ENCODE results near the gene E2F1.

Gene E2F1

DNA sequence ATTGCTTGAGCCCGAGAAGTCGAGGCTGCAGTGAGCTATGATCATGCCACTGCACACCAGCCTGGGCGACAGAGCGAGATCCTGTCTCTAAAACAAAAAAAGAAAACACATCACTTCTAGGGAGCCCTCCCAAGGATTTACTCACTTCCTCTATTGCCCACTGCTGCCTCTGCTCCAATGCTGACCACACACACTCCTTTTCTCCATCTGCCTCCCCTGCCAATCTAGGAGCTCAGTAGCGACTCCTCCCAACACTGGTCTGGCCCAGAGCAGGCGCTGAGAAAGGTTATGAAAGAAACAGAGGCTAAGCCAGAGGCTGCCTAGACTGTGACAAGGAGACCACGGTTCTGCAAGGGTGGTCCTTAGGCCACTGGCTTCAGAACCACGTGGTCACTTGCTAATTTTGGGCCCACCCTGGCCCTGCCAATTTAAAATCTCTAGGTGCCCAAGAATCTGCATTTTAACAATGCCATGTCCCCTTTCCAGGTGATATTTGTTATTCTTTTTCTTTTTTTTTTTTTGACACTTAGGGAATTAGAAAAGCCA, 1.3 kb upstream of the E2F1 start:
- DNase-seq: no peak

GRCh38 chr20:33686984-33687366, 790 bp upstream of the E2F1 start:
- no peak for DNase-seq

GRCh38 chr20:33685328-33686099, 671 bp downstream of the E2F1 start:
- DNase-seq: peak; percentile 38

GRCh38 chr20:33684533-33685327, 1.5 kb downstream of the E2F1 start:
- no peak for DNase-seq

- no peak for DNase-seq
These were observed 4.3 kb downstream of the E2F1 start for GRCh38 chr20:33681728-33682353.

DNA sequence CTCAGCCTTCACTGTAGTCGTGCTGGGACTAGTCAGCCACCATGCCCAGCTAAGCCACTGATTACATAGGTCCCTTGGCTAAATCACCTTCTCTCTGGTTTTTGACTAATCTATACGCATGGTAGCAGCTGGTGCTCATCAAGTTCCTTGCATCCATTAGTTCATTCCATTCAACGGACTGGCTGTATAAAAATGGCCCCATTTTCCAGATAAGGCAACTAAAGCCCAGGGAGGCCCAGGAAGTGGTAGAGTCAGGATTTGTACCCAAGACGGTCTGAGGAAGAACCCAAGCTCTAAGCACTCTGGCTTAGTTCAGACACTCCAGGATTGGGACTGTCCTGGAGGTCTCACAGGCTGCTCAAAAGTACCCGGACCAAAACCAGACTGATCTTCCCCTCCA, 4.9 kb downstream of the E2F1 start:
- no peak for DNase-seq

GRCh38 chr20:33680686-33681085, 5.5 kb downstream of the E2F1 start:
- no peak for DNase-seq

GRCh38 chr20:33679758-33680485, 6.3 kb downstream of the E2F1 start:
- peak; percentile 68 for DNase-seq

DNA sequence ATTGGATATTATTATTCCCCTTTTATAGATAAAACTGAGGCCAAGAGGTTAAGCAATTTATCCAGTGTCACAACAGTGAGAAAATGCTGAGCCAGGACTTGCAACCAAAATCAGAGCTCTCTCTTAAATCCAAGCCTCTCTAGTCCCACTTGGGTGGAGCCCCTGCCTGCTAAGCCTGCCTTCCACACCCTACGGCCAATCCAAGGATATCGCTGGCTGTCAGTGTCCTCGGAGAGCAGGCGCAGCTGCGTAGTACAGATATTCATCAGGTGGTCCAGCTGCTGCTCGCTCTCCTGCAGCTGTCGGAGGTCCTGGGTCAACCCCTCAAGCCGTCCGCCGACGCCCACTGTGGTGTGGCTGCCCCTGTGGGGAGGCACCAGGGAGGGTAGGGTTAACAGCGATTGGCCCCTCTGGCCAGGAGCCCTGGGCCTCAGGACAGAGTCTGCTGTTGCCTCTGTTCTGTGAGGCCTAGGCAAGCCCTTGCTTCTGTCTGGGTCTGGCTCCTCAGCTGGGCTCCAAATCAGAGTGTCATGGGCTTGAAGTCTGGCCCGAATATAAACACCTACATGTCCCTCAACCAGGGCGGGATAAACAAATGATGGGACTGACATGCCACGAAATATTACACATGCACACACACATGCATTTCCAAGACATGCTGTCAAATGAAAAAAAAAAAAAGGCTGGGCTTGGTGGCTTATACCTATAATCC, 8.0 kb downstream of the E2F1 start:
- DNase-seq: no peak

DNA sequence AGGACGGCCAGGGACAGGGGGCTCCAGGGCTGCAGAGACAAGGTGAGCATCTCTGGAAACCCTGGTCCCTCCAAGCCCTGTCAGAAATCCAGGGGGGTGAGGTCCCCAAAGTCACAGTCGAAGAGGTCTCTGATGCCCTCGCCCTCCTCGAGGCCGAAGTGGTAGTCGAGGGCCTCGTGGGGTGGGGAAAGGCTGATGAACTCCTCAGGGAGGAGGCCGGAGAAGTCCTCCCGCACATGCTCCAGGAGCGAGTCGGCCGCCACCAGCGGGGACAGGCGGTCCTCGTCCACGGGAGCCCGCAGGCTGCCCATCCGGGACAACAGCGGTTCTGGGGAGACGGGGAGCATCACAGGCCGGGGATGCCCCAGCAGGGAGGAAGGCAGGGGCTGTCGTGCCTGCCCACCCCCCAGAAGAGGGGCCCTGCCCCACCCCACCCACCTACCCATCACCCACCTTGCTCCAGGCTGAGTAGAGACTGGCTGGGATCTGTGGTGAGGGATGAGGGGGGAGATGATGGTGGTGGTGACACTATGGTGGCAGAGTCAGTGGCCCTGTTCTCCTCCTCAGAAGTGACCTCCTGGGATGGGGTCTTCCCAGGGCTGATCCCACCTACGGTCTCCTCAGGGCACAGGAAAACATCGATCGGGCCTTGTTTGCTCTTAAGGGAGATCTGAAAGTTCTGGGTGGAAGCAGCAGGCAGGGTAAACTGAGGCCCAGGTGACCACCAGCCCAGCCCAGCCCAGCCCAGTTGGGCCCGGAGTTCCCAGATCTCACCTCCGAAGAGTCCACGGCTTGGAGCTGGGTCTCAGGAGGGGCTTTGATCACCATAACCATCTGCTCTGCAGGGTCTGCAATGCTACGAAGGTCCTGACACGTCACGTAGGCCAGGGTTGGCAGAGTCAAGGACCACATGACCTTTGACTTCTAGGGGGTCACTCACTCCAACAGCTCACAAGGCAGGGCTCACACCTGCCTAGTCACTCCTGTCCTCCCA, 9.2 kb downstream of the E2F1 start:
- no peak for DNase-seq

GRCh38 chr20:33676121-33676520, 10.1 kb downstream of the E2F1 start:
- no peak for DNase-seq

- no peak for DNase-seq
These were observed 10.8 kb downstream of the E2F1 start for GRCh38 chr20:33675136-33675959.

DNA sequence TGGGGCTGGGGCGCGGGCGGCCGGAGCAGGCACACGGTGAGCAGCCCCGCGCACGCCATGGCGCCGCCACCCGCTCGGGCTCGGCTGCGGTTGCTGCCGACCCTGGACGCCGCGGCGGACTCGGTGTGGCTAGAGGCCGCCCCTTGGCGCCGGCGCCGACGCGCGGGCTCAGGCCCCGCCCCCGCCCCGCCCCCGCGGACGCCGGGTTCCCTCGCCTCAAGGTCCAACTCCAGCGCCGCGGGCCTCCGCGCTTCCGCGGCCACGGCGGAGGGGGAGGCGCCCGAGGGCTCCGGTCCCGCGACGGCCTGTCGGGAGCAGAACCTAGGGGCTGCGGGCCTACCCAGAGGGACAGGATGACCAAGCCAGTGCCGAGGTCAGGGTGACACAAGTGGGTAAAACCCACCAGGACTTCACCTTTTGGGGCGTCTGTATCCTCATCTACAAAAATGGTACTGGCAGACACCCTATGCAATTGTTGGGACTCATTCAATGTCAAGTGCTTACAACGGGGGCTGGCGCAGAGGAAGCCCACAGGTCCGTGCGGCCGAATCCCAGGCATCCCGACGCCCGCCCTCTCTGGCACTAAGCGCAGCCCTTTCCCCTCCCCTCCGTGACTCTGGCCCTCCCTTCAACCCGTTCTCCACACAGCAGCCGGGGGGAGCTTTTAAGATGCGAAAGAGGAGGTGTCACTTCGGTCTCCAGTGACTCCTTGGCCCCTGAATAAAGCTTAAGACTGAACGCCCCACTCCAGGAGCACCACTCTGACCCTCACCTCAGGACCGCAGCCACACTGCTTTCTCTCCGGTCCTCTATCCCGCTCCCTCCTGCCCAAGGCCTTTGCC, 11.7 kb downstream of the E2F1 start, which contains the start of gene NECAB3:
Gene NECAB3, minus strand, starts transcription at position 135 of the 842 bp plus-strand sequence. Its CDS starts 76 bp downstream, at position 59.
- peak; percentile 71 for DNase-seq

DNA sequence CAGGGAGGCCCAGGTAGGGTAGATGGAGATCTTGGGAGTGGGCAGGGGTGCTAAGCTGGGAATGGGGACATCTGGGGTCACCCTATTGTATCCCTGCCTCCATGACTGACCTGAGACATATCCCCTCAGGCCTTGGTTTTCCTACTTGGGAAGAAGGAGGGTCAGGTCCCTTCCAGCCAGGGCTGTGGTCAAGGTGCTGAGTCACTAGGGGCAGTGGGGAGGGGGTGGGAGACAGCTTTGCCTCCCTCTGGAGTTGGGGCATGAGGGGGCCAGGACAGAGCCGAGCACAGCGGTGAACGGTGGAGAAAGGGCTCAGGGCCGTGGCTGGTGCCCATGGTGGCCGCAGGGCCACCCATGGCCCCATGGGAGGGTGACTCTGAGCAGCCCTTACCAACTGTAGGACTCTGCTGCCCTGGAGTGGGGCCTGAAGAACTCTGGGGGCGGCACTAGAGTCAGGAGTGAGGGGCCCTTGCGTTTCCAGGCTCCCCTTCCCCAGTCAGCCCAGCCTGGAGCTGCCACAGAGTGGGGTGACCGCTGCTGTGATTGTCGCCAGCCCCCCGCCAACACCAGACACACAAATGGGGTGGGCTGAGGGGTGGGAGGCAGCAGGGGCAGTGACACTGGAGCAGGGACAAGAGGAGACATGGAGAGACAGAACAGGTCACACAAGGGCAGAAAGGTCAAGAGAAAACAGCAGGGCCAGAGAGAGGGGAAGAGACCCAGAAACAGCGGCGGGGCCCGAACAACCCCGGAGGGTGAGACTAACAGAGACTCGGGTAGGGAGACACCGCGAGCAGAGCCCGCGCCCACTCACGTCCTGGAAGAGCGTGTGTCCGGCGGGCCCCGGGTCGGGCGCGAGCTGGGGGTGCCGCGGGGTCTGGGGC, 12.5 kb downstream of the E2F1 start:
- no peak for DNase-seq

- DNase-seq: no peak
These were observed 13.1 kb downstream of the E2F1 start for GRCh38 chr20:33673114-33673409.

DNA sequence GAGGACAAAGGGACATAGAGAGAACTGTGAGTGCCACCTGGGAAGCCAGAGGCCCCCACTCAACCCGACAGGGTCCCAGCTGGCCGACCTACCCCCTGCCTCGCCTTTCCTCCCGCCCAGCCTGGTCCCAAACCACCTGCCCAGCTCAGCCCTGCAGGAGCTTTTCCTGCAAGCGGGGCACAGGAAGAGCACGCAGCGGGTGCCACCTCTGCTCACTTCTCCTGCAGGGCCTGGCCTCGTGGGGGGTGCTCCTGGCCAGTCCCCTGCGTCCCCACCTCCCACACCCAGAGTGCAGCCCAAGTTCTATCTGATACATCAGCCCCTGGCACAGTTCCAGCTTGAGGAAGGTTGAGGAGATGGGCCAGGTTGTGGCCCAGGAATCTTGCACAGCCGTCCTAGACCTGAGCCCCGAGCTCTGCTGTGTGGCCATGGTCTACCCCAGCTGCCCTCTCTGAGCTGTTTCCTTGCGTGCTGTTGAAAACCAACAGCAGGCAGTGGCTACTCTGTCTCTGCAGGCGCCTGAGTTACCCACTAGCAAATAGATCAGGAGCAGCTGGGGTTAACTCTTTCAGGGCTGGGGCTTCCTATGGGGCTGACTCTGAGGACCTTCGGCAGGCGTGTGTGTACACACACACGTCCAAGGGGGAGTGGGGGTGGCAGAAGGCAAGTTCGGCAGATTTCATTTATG, 13.6 kb downstream of the E2F1 start:
- no peak for DNase-seq

GRCh38 chr20:33671573-33672288, 14.5 kb downstream of the E2F1 start:
- DNase-seq: no peak

Data from CD4-positive, alpha-beta T cell treated with Interleukin-10 for 1 hour (primary cell).